ENCODE results near the gene REM1.

GRCh38 chr20:31516651-31517050 is 41.6 kb downstream of the REM1 start:
- TF ChIP-seq EP300 (IDR thresholded peaks at IDR 0.05) (no peak), CTCF (IDR thresholded peaks at IDR 0.05) (no peak), POLR2A (IDR thresholded peaks at IDR 0.05) (no peak)
